ENCODE results near the gene KRTAP1-4.
"Not testable (repeated sequence)": the region's sequence is repeated elsewhere in the genome, so short reads cannot be mapped to it uniquely, and the experiment has no call there.

The KRTAP1-4 gene

DNA sequence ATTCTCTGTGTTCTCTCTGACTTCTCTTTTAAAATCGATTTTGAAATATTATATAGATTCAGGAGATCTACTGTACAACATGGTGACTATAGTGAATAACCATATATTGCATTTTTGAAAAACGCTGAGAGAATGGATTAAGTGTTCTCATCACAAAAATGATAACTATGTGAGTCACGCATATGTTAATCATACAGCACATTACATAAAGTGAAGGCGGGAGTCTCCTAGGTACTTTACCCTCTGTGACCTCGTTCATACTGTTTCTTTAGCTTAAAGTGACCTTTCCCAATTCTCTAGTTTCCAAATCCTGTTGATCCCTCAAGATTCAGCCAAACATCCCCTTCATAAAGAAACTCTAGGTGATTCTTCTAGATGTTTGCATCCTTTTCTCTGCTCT, 27.2 kb downstream of the KRTAP1-4 start:
- no peak for DNase-seq

DNA sequence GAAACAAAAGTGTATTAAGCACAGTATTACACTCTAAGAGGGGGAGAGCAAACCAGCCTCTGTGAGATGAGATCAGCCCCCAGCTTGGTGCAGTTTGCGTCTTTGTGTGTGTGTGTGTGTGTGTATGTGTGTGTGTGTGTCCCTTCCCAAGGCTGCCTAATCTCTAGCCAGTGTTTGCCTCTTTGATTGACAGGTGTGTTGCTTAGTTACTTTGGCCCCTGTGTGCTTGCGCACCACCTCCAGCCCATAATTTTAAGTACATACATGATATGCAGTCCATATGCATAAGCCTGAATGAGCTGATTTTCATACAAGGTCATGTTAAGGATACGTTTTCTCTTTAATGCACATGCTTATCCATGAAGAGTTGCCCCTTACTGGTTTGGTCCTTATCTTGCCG, 28.2 kb downstream of the KRTAP1-4 start:
- no peak for DNase-seq

DNA sequence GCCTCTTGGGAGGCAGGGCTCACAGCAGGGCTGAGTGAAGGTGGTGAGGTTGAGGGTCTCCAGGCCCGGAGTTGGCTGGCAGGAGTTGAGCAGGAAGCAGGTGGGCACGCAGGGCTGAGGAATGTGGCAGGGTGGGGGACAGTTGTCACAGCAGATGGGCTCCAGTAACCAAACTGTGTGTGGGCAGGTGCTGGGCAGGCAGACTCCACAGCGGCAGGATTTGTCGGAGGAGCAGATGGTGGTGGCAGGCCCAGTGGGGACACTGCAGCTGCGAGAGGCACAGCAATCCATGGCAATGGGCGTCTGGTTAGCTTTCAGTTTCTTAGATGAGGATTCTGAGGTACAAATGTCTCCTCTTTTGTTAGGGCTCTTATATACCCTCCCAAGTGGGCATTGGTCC, 30.4 kb downstream of the KRTAP1-4 start, which contains the start of gene KRTAP3-2:
KRTAP3-2 (minus strand) TSS at position 344 of the 400 bp plus-strand sequence; CDS start at position 291, 53 bp downstream.
- not testable (repeated sequence) for DNase-seq

DNA sequence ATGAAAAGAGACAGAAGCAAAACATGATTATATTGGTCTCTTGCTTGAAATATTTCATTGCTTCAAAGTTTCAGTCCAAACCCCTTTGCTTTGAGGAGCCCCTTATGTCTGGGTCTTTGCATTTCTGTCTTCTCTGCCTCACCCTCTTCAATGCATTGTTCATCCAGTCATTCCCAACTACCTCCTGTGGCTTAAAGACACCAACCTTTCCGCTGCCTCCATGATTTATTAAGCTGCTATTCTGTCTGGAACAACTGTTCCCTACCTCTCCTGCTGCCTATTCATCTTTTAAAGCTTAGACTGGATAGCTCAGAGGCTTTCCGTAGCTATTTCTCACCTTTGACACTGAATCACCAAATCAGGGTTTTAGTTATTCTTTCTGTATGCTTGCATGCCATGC, 32.6 kb downstream of the KRTAP1-4 start:
- no peak for DNase-seq

DNA sequence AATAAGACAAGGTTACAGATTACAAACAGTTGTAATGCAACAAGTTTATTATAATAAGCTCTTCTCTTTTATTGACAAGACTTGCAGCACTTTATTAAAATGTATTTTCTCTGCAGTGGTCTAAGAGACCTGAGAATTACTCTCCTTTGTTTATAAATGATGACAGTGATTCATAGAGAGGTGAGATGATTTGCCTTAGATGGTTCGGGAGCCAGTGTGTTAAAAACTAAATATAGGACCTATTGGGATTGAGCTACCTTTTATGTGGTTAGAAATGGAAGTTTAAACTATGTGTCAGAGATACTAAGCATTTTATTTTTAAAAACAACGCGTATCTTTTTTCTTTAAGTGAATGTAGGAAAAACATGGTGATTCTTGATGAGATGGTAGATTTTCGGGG, 33.2 kb downstream of the KRTAP1-4 start:
- DNase-seq, result no peak

DNA sequence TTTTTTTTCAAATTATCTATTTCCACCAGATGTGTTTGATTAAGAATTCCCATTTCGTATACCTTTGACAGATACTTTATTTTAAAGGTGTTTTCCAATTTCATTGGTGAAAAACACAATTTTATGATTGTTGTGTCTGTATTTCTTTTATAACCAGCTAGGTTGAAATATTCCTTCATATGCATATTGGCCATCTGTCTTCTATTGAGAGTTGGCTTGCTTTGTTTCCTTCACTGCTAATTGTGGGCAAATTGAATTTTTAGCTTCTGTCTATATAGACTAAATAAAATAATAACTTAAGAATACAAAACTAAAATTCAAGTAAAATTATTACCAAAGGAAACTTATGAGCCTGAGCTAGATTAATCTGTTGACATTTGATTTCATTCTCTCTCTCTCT, 34.9 kb downstream of the KRTAP1-4 start:
- no peak for DNase-seq

DNA sequence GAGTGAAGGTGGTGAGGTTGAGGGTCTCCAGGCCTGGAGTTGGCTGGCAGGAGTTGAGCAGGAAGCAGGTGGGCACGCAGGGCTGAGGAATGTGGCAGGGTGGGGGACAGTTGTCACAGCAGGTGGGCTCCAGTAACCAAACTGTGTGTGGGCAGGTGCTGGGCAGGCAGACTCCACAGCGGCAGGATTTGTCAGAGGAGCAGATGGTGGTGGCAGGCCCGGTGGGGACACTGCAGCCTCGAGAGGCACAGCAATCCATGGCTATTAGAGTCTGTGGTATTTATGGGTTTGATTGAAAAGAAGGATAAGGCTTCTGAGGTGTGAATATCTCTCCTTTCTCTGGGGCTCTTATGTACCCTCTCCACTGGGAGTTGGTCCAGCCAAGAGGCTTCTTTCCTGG, 36.2 kb downstream of the KRTAP1-4 start, which contains the start of gene KRTAP3-3:
KRTAP3-3 (minus strand) TSS at position 326 of the 400 bp plus-strand sequence; CDS start at position 259, 67 bp downstream.
- DNase-seq, result no peak

DNA sequence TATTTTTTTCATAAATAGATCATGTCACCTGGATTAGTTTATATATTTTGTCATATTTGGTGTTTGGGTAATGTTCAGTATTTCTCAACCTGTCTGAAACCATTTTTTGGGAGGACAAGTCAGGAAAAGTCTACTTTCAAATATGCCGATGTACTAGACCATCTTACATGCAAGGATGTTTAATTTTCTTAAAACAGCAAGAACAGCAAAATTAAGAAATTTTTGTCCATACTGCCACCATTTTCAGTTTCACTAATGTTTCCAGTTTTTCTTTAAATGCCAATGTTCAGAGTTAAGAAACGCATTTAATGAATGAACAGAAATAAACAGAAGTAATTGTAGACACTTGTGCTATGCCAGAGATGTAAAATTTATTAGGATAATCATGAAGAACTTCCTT, 36.9 kb downstream of the KRTAP1-4 start:
- DNase-seq, result no peak

DNA sequence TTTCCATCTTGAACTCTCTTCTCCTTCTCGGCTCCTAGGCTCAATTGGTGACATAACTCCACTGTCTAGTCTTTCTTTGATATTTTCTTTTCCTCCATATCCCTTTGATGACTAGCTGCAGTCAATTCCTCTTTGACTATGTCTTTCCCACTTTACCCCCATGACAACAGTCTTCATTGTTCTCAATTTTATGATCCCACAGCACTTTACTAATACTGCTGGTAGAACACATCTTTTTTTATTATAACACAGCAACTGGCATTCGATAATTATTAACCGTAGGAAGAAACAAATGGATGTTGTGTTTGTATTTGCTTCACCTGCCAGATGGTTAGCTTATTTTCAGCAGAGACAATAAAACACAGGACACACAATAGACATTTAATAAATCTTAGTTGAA, 37.3 kb downstream of the KRTAP1-4 start:
- DNase-seq, result no peak

DNA sequence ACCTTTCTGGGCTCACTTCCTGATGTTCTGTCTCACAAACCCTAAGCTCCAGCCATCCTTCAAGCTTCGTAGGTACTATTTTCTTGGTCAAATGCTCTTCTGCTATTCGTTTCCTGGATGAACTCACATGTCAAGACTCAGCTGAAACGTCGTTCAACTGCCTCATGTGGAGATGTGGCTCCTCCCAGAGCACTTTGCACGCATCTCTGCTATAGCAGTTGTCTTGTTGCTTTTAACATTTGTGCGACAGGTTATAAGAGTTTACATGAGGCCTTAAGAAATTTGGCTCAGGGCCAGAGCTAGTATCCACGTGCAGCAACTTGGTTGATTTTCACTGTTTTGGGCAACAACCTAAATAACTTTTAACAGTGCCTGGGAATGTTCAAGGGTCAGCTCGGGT, 43.1 kb downstream of the KRTAP1-4 start:
- no peak for DNase-seq

DNA sequence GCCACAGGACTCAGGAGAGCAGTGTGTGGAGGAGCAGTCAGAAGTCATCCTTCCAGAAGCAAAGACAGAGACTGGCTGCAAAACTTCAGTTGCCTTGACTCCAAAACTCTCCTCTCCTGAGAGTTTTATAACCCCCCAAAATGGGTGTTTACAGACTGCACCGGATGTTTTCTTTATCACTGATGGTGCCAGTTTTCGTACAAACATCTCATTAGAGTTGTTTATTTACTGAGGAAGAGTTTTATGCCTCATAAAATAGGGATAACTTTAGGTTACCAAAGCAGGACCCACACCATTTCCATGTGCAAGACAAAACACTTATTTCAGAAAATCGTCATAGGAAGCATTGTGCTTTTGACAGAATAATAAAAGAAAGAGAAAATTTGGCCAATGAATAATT, 45.8 kb downstream of the KRTAP1-4 start, which contains the start of gene KRT40:
KRT40 (minus strand) TSS at position 101 of the 400 bp plus-strand sequence; CDS start at position 48, 53 bp downstream.
- DNase-seq, result no peak

DNA sequence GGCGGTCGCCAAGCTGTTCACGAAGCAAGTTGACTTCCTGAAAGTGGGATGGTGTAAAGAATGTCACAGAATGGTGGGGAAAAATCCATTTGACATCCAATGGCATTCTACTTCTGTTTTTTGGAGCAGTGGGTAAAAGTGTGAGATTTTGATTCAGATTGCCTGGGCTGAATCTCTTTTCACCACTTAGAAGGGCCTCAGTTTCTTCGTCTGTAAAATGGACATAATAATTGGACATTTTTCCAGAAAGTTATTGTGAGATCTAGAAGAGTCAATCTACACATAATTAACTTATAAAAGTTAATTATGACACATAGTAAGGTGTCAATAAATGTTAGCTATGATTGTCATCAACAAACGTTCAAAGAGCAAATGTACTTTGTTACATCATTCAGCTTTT, 48.9 kb downstream of the KRTAP1-4 start:
- DNase-seq, result no peak

DNA sequence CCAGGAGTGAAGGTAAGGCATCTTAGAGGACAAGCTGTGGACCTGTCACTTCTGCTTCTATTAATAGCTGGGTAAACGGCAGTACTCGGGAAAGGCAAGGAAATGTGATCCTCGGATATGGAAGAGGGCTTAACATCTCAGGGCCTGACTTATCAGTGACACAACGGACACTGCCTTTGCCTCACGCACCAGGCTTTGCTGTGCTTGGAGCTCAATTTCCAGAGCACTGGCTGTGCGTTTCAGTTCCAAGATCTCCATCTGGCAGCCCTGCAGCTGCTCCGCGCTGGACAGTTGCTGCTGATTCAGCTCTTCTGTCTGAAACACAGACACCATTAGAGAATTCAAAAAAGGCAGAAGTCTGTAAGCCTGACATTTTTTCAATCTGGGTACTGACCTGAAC, 49.4 kb downstream of the KRTAP1-4 start:
- no peak for DNase-seq

DNA sequence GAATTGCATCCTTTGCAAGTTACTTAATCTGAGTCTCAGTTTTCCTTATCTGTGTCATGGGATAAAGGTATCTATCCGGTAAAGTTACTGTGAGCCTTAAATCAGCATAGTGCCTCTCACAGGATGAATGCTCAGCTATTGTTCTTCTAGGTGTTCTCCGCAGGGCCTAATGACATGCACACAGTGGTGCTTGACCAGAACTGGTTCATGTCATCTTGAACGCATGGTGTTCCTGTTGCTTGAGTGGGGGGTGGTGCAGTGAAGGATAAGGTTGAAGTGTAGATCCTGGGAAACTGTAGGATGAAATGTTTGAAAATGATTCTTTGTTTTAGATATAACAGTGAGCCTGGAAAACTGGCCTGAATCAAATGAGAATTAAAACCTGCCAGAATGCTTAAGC, 49.9 kb downstream of the KRTAP1-4 start:
- no peak for DNase-seq
